ENCODE measurements around the gene SF3B2. TPM values are rescaled to one million over a fixed set of nuclear protein-coding genes. Genes with fewer than 3 reads are reported as not detected.
A peak's percentile ranks its signal among the peaks of the same experiment; 100 is the strongest.

Gene SF3B2
- total and polyA plus RNA-seq, 5 donors: 62.1 to 97.7 (median 89.0) TPM

GRCh38 chr11:66115638-66116301, 63.6 kb downstream of the SF3B2 start:
- intact Hi-C loops (cut with DNase I): no loop called here
- Histone ChIP-seq H3K4me1 (ENCODE audit: control insufficient read depth, insufficient read depth, low read length) (peaks cover 8% of the 10 kb centered on the region), H3K27me3 (ENCODE audit: control insufficient read depth, insufficient read depth) (no peaks in the 10 kb centered on the region), H3K27ac (ENCODE audit: low read length) (no peak overlapping the region), H3K4me3 (ENCODE audit: low read length) (no peak overlapping the region), H3K9me3 (ENCODE audit: control insufficient read depth, low read length) (no peaks in the 10 kb centered on the region)
- DNase-seq: no peak
- ATAC-seq: no peak
- 31% methylated on average over 8 of the region's 8 CpGs for WGBS

GRCh38 chr11:66116576-66117361, 64.6 kb downstream of the SF3B2 start:
- Histone ChIP-seq H3K27me3 (ENCODE audit: control insufficient read depth, insufficient read depth) (no peaks in the 10 kb centered on the region), H3K4me3 (ENCODE audit: low read length) (no peak overlapping the region), H3K9me3 (ENCODE audit: control insufficient read depth, low read length) (no peaks in the 10 kb centered on the region), H3K27ac (ENCODE audit: low read length) (no peak overlapping the region), H3K4me1 (ENCODE audit: control insufficient read depth, insufficient read depth, low read length) (peaks cover 8% of the 10 kb centered on the region)
- 65% methylated on average over 7 of the region's 7 CpGs for WGBS
- DNase-seq (no peak), ATAC-seq (no peak)
- intact Hi-C loops (cut with DNase I): no loop called here

GRCh38 chr11:66118847-66119246, 66.7 kb downstream of the SF3B2 start:
- DNase-seq (no peak), ATAC-seq (peak in 1 of 2 donors; percentile 6)
- H3K4me3 ChIP-seq (ENCODE audit: low read length): no peak overlapping the region
- no peaks in the 10 kb centered on the region for H3K27me3 ChIP-seq (ENCODE audit: control insufficient read depth, insufficient read depth)
- H3K4me1 ChIP-seq (ENCODE audit: control insufficient read depth, insufficient read depth, low read length): peaks cover 3% of the 10 kb centered on the region
- H3K27ac ChIP-seq (ENCODE audit: low read length): peak overlapping the region; percentile 97
- intact Hi-C loops (cut with DNase I): no loop called here
- H3K9me3 ChIP-seq (ENCODE audit: control insufficient read depth, low read length): no peaks in the 10 kb centered on the region
- 46% methylated on average over 3 of the region's 3 CpGs for WGBS

Other genes starting within 250 kb of the SF3B2 start
- gene SNX32, start 218.4 kb upstream of the SF3B2 start, total RNA-seq: under 1 TPM in 3 of 4 donors, not detected in 1; 0.20 to 0.88 (median 0.48) TPM
- gene SNX32, start 218.4 kb upstream of the SF3B2 start, polyA plus RNA-seq: 0.20 TPM
- gene CFL1, start 194.2 kb upstream of the SF3B2 start, total RNA-seq: 100 to 1,000 TPM; 285 to 470 (median 377) TPM
- 389 TPM for gene CFL1, start 194.2 kb upstream of the SF3B2 start, polyA plus RNA-seq
- gene MUS81, start 191.9 kb upstream of the SF3B2 start, total RNA-seq: 10 to 100 TPM; 33.3 to 39.5 (median 35.8) TPM
- 44.7 TPM for gene MUS81, start 191.9 kb upstream of the SF3B2 start, polyA plus RNA-seq
- 100 to 1,000 TPM; 139 to 164 (median 142) TPM for gene EFEMP2, start 179.6 kb upstream of the SF3B2 start, total RNA-seq
- gene EFEMP2, start 179.6 kb upstream of the SF3B2 start, polyA plus RNA-seq: 128 TPM
- gene CTSW, start 172.5 kb upstream of the SF3B2 start, total RNA-seq: 1 to 10 TPM in 1 of 4 donors, under 1 TPM in 3; 0.45 to 1.7 (median 0.64) TPM
- gene CTSW, start 172.5 kb upstream of the SF3B2 start, polyA plus RNA-seq: 0.79 TPM
- gene FIBP, start 163.9 kb upstream of the SF3B2 start, total RNA-seq: 10 to 100 TPM; 39.7 to 46.6 (median 42.8) TPM
- gene FIBP, start 163.9 kb upstream of the SF3B2 start, polyA plus RNA-seq: 37.8 TPM
- gene CCDC85B, start 161.7 kb upstream of the SF3B2 start, total RNA-seq: 10 to 100 TPM; 50.8 to 61.3 (median 57.4) TPM
- 80.3 TPM for gene CCDC85B, start 161.7 kb upstream of the SF3B2 start, polyA plus RNA-seq
- 1 to 10 TPM in 1 of 4 donors, under 1 TPM in 3; 0.57 to 5.5 (median 0.83) TPM for gene FOSL1, start 152.0 kb upstream of the SF3B2 start, total RNA-seq
- 2.6 TPM for gene FOSL1, start 152.0 kb upstream of the SF3B2 start, polyA plus RNA-seq
- gene C11orf68, start 133.3 kb upstream of the SF3B2 start, total RNA-seq: 10 to 100 TPM; 31.1 to 41.8 (median 38.7) TPM
- gene C11orf68, start 133.3 kb upstream of the SF3B2 start, polyA plus RNA-seq: 39.8 TPM
- 10 to 100 TPM; 82.9 to 90.2 (median 85.2) TPM for gene DRAP1, start 132.9 kb upstream of the SF3B2 start, total RNA-seq
- gene DRAP1, start 132.9 kb upstream of the SF3B2 start, polyA plus RNA-seq: 130 TPM
- not detected for gene TSGA10IP, start 106.9 kb upstream of the SF3B2 start, total RNA-seq
- gene TSGA10IP, start 106.9 kb upstream of the SF3B2 start, polyA plus RNA-seq: not detected
- gene SART1, start 90.6 kb upstream of the SF3B2 start, total RNA-seq: 10 to 100 TPM; 34.3 to 41.7 (median 36.9) TPM
- 41.3 TPM for gene SART1, start 90.6 kb upstream of the SF3B2 start, polyA plus RNA-seq
- 10 to 100 TPM; 19.3 to 22.2 (median 20.8) TPM for gene EIF1AD, start 50.2 kb upstream of the SF3B2 start, total RNA-seq
- gene EIF1AD, start 50.2 kb upstream of the SF3B2 start, polyA plus RNA-seq: 18.5 TPM
- gene BANF1, start 49.9 kb upstream of the SF3B2 start, total RNA-seq: 100 to 1,000 TPM; 175 to 258 (median 218) TPM
- gene BANF1, start 49.9 kb upstream of the SF3B2 start, polyA plus RNA-seq: 274 TPM
- gene CST6, start 40.4 kb upstream of the SF3B2 start, total RNA-seq: 1 to 10 TPM; 1.2 to 3.6 (median 2.2) TPM
- gene CST6, start 40.4 kb upstream of the SF3B2 start, polyA plus RNA-seq: 2.1 TPM
- gene CATSPER1, start 25.9 kb upstream of the SF3B2 start, total RNA-seq: not detected
- gene CATSPER1, start 25.9 kb upstream of the SF3B2 start, polyA plus RNA-seq: not detected
- gene GAL3ST3, start 3.2 kb upstream of the SF3B2 start, total RNA-seq: 10 to 100 TPM; 10.8 to 13.6 (median 12.1) TPM
- gene GAL3ST3, start 3.2 kb upstream of the SF3B2 start, polyA plus RNA-seq: 8.9 TPM
- 10 to 100 TPM; 48.3 to 82.5 (median 56.5) TPM for gene PACS1, start 17.9 kb downstream of the SF3B2 start, total RNA-seq
- 30.9 TPM for gene PACS1, start 17.9 kb downstream of the SF3B2 start, polyA plus RNA-seq
- gene KLC2, start 205.3 kb downstream of the SF3B2 start, total RNA-seq: 10 to 100 TPM; 27.8 to 33.4 (median 30.6) TPM
- gene KLC2, start 205.3 kb downstream of the SF3B2 start, polyA plus RNA-seq: 34.7 TPM
- gene RAB1B, start 216.3 kb downstream of the SF3B2 start, total RNA-seq: 100 to 1,000 TPM; 114 to 129 (median 125) TPM
- 170 TPM for gene RAB1B, start 216.3 kb downstream of the SF3B2 start, polyA plus RNA-seq
- under 1 TPM in 2 of 4 donors, not detected in 2; 0.25 to 0.47 TPM for gene CNIH2, start 225.8 kb downstream of the SF3B2 start, total RNA-seq
- gene CNIH2, start 225.8 kb downstream of the SF3B2 start, polyA plus RNA-seq: 0.23 TPM
- gene YIF1A, start 236.8 kb downstream of the SF3B2 start, total RNA-seq: 10 to 100 TPM; 48.0 to 65.3 (median 50.5) TPM
- 56.1 TPM for gene YIF1A, start 236.8 kb downstream of the SF3B2 start, polyA plus RNA-seq
- gene TMEM151A, start 239.5 kb downstream of the SF3B2 start, total RNA-seq: under 1 TPM; 0.20 to 0.31 (median 0.26) TPM
- 0.45 TPM for gene TMEM151A, start 239.5 kb downstream of the SF3B2 start, polyA plus RNA-seq